ENCODE results near the gene DEFB123. TPM values are rescaled to one million over a fixed set of nuclear protein-coding genes. Genes with fewer than 3 reads are reported as not detected.

DEFB123 gene
- not detected in 5 replicates for total RNA-seq (2022; extraction: Qiagen RNA extraction; ENCODE audit: low read depth)

GRCh38 chr20:31440012-31440659 is at the start of gene DEFB123:
DEFB123 (plus strand) TSS chr20:31440632; CDS start chr20:31440699, 67 bp downstream.

DNA sequence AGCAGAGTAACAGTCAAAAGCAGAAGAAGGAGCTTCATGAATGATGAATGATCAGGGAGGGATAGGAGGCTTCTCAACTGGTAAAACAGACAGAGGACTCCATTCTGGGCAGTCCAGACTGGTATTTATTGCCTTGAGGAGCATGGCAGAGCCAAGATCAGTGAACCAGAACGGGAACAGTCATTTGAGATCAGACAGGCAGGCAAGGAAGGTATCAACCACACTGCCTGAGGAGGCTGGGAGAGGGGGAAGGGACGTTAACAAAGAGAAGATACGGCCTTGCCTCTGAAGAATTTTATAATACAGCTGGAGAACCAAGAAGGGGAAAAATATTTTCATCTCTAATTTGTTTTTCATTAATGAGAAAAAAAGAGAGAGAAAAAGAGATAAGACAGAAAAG is 34.3 kb upstream of the DEFB123 start, which contains the start of gene DEFB121:
Gene DEFB121, minus strand, starts transcription at position 101 of the 400 bp plus-strand sequence. Its CDS starts 63 bp downstream, at position 38.

DNA sequence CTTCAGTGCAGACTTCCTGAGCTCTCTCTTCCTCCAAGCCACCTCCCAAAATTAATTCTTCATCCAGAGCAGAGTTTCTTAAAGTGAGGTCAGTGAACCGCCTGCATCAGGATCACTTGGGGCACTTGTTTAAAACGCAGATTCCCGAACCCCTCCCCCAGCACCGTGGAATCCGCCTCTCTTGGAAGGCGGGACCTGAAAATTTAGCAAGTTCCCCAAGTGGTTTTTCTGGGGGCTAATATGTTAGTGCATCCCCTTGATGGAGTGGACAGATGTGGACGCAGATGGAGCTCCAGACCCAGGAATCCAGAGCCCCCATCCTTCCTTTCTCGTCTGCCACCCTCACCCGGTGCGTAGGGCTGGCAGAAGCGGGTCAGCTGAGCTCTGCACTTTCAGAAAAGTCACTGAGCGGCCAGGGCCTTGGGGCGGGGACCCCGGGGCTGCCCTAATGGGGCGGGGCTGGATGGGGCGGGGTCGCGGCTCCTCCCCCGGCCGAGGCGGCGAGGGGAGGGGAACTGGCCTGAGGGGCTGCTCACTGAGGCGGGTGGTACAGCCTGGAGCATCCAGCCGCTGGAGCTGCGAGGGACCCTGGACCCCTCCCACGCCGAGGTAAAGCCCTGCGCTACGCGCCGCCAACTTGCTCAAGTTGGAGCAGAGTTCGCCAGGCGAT is 34.5 kb downstream of the DEFB123 start, which contains the start of the genes DEFB124 and REM1:
Gene DEFB124, minus strand, starts transcription at position 370 of the 670 bp plus-strand sequence. CDS start 2,114 bp downstream, outside the sequence.
Gene REM1, plus strand, starts transcription at position 531 of the 670 bp plus-strand sequence. CDS start 1,158 bp downstream, outside the sequence.

Other genes starting within 250 kb of the DEFB123 start
- gene DEFB115, start 183.0 kb upstream of the DEFB123 start, total RNA-seq (2022; extraction: Qiagen RNA extraction; ENCODE audit: low read depth) = not detected in 5 replicates
- gene DEFB116, start 132.0 kb upstream of the DEFB123 start, total RNA-seq (2022; extraction: Qiagen RNA extraction; ENCODE audit: low read depth) = not detected in 5 replicates
- not detected in 5 replicates for gene DEFB118, start 72.0 kb upstream of the DEFB123 start, total RNA-seq (2022; extraction: Qiagen RNA extraction; ENCODE audit: low read depth)
- gene DEFB119, start 50.0 kb upstream of the DEFB123 start, total RNA-seq (2022; extraction: Qiagen RNA extraction; ENCODE audit: low read depth) = not detected in 5 replicates
- gene DEFB121, start 34.4 kb upstream of the DEFB123 start, total RNA-seq (2022; extraction: Qiagen RNA extraction; ENCODE audit: low read depth) = not detected in 5 replicates
- gene DEFB124, start 34.5 kb downstream of the DEFB123 start, total RNA-seq (2022; extraction: Qiagen RNA extraction; ENCODE audit: low read depth) = not detected in 5 replicates
- gene REM1, start 34.7 kb downstream of the DEFB123 start, total RNA-seq (2022; extraction: Qiagen RNA extraction; ENCODE audit: low read depth) = 0.18 to 0.87 TPM (median 0.29 TPM) in 5 replicates
- 183 to 262 TPM (median 248 TPM) in 5 replicates for gene HM13, start 73.8 kb downstream of the DEFB123 start, total RNA-seq (2022; extraction: Qiagen RNA extraction; ENCODE audit: low read depth)
- 269 to 530 TPM (median 412 TPM) in 5 replicates for gene ID1, start 164.7 kb downstream of the DEFB123 start, total RNA-seq (2022; extraction: Qiagen RNA extraction; ENCODE audit: low read depth)
- not detected in 5 replicates for gene COX4I2, start 197.3 kb downstream of the DEFB123 start, total RNA-seq (2022; extraction: Qiagen RNA extraction; ENCODE audit: low read depth)

Measured in A549 treated with ZK216348 at 1 μM for 4 hours (cell line).